Esophagus mucosa (tissue), 1 donor: ENCODE results near the gene U2AF2. TPM values are rescaled to one million over a fixed set of nuclear protein-coding genes. Genes with fewer than 3 reads are reported as not detected.

ENCODE experiments used
- ATAC-seq: fragments of 200-7000 bp; cut with Tn5 transposase; one replicate; pipeline ENCODE4 v1.9.1; 2020
- total RNA-seq: library from RNA; stranded (reverse); gene quantifications from one replicate; pipeline ENCODE4 v1.2.4, GENCODE V29; 2023
- donor health status: DM: yes; HTN: yes; CAD: no.

The U2AF2 gene
- total RNA-seq = 108 TPM

GRCh38 chr19:55654868-55655647, at the start of gene U2AF2:
TSS of gene U2AF2 (plus strand) at chr19:55655035. CDS start at chr19:55655105, 70 bp downstream.
- peak; percentile 71 for ATAC-seq

DNA sequence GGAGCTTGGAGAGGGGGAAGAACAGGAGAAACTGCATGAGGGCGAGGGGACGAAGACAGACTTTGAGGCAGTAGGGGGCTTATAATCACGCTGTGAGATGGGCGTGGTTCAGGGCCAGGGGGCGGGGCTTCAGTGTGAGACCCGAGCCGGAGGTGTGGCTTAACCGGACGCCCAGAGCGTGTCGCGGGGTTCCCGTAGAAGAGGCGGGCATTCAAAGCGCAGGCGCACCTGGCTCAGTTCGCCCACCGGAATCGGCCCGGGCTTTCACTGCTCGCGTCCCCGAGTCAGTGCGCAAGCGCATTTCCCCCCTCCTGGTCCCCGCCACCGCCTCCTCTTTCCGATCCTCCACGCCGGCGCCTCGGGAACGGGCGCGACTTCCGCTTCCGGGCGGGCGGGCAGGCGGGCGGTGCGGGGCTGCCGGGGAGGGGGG, 49.6 kb upstream of the U2AF2 start:
- peak; percentile 73 for ATAC-seq

DNA sequence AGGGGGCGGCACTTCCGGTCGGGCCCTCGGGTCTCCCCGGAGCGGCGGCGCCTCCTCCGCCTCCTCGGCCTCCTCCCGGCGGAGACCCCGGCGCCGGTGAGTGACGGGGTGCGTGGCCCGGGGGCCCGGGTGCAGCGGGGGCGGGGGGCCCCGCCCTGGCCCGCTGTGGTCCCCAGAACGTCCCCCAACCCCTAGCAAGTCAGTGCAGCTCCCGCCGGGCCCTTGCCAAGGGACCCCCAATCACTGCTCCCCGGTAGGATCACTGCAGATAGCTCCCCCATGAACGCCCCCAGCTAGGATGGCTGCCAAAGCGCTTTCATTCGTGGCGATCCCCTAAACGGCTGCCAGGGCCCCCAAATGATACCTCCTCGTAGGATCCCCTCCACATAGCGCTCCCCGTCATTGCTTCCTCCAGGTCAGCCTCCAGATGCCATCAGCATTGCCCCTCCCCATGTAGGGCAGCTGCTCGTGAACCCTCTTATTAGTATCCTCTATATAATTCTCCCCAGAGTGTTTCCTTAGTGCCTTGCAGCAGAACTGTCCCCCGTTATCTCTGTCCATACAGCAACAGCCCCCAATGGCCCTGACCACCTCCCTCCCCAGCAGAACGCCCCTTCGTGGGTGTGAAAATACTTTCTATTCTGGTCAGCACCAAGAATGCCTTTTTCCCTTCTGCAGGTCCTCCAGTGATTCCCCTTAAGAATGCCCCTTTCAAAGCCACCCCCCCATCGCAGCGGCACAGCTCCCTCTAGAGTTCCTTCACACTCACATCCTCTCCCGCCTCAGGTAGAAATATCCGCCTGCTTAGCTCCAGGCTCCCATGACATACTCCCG, 49.0 kb upstream of the U2AF2 start, which contains the start of gene ZNF865:
Gene ZNF865 (plus strand): TSS at position 11 of the 834 bp plus-strand sequence. CDS start 7,972 bp downstream, outside the sequence.
- ATAC-seq = peak; percentile 57

DNA sequence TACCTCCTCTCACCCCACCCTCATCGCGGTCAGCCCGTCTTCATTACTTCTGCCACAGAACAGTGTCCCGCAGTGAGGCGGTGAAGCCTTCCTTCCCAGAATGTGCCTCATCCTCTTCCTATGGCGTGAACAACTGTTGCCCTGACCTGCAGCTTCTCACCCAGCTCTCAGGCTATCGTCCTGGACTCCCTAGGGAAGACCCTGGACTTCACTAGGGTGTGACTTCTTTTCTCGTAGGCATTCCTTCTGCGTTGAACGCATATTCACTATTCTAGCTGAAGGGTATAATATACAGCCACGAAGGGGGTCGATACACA, 48.4 kb upstream of the U2AF2 start:
- ATAC-seq = no peak

DNA sequence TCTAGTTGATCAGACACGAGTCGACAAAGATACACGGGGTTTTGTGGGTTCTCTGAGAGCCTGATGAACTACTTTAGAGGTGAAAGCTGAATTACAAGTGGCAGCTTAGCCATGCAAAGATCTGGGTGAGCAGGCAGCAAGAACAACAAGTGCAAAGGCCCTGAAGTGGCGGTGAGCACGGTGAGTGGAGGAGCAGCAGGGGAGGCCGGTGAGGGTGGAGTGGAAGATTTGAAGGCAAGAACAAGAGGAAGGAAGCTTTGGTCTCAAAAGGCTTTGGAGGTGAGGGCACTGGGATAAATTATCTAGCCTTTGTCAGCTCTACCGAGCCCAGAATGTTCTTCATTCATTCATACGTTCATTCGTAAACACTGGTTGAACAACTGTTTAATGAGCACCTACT, 48.0 kb upstream of the U2AF2 start:
- ATAC-seq = no peak

GRCh38 chr19:55609326-55609725, 45.5 kb upstream of the U2AF2 start:
- no peak for ATAC-seq

DNA sequence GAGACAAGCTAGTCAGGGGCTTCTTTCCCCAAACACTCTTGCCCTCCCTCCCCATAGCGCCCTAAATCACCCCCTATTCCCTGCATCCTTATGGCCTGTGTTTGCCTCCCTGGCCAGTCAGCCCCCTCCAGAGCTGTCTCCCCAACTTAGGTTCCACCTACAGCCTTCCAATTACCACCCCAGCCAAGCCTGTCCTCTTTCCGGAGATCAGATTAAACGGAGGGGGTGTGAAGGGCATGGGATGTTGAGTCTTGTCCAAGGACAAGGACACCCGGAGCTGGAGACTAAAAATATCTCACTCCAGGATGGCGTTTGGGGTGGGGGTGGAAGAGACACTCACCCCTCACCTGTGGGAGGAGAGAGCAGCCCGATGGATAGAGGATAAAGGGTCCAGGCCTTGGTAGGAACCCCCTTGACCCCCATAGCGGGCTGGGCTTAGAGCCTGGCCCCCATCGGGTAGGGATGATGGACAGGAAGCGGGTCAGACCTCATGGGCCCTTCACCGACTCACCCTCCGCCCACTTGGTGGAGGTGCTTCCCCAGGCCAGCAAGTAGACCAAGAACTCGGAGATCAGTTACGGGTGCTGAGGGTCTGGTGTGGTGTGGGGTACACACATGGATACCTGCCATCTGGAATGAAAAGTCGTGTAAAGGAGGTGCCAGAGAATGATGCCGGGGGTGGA, 43.4 kb upstream of the U2AF2 start:
- ATAC-seq = no peak

DNA sequence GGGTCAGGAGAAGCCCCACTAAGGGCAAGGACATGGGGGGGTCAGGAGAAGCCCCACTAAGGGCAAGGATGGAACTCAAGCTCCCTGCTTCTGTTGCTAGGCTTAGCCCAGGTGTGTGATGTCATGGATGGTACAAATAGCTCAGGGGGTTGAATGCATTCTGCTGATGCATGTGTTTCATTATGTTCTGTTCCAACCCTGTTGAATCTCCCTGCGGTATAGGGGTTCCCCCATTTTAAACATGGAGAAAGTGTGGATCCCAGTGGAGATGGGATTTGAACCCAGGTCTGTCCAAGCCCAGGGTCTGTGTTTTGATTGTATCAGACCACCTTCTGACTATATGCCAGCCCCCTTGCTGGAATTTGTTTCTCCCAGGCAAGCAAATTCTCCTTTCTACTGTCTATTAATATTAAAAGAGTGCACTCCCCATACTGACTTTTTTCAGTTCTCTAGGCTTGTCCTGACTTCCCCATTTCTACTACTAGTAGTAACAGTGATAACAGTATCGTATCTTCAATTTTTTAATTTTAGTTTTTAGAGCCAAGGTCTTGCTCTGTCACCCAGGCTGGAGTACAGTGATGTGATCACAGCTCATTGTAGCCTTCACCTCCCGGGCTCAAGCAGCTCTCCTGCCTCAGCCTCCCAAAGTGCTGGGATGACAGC, 42.7 kb upstream of the U2AF2 start:
- no peak for ATAC-seq

DNA sequence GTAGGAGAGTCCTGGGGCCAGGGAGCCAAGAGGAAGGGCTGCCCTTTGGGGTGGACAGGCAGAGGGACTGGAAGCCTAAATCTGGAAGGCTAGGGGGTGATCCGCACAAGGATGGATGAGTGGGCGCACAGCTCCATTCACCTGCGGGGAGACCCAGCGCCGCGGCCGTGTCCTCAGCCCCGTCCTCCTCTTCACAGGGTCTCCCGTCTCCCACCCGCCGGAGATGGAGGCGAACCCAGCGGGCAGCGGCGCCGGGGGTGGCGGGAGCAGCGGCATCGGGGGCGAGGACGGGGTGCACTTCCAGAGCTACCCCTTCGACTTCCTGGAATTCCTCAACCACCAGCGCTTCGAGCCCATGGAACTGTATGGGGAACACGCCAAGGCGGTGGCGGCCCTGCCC, 41.4 kb upstream of the U2AF2 start:
- no peak for ATAC-seq

DNA sequence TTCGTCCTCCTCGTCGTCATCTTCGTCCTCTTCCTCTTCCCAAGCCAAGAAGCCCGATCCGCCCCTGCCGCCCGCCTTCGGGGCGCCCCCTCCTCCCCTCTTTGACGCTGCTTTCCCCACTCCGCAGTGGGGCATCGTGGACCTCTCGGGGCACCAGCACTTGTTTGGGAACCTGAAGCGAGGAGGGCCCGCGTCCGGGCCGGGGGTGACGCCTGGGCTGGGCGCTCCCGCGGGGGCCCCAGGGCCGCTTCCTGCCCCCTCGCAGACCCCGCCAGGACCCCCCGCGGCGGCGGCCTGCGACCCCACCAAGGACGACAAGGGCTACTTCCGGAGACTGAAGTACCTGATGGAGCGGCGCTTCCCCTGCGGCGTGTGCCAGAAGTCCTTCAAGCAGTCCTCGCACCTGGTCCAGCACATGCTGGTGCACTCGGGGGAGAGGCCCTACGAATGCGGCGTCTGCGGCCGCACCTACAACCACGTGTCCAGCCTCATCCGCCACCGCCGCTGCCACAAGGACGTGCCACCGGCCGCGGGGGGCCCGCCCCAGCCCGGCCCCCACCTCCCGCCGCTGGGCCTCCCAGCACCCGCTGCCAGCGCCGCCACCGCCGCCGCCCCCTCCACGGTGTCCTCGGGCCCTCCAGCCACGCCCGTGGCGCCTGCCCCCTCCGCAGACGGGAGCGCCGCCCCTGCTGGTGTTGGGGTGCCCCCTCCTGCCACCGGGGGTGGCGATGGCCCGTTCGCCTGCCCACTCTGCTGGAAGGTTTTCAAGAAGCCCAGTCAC, 40.7 kb upstream of the U2AF2 start:
- no peak for ATAC-seq

- no peak for ATAC-seq
Measured at GRCh38 chr19:55614711-55615542, 39.9 kb upstream of the U2AF2 start.

DNA sequence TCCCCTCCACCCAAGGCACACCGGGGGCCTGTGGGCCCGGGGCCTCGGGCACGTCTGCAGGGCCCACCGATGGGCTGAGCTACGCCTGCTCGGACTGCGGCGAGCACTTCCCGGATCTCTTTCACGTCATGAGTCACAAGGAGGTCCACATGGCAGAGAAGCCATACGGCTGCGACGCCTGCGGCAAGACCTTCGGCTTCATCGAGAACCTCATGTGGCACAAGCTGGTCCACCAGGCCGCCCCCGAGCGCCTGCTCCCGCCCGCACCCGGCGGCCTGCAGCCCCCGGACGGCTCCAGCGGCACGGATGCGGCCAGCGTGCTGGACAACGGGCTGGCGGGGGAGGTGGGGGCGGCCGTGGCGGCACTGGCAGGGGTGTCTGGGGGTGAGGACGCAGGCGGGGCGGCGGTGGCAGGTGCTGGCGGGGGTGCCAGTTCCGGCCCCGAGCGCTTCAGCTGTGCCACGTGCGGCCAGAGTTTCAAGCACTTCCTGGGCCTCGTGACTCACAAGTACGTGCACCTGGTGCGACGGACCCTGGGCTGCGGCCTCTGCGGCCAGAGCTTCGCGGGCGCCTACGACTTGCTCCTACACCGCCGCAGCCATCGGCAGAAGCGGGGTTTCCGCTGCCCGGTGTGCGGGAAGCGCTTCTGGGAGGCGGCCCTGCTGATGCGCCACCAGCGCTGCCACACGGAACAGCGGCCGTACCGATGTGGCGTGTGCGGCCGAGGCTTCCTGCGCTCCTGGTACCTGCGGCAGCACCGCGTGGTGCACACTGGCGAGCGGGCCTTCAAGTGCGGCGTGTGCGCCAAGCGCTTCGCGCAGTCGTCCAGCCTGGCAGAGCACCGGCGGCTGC, 39.1 kb upstream of the U2AF2 start:
- no peak for ATAC-seq

- no peak for ATAC-seq
Measured at GRCh38 chr19:55616395-55616875, 38.4 kb upstream of the U2AF2 start.

DNA sequence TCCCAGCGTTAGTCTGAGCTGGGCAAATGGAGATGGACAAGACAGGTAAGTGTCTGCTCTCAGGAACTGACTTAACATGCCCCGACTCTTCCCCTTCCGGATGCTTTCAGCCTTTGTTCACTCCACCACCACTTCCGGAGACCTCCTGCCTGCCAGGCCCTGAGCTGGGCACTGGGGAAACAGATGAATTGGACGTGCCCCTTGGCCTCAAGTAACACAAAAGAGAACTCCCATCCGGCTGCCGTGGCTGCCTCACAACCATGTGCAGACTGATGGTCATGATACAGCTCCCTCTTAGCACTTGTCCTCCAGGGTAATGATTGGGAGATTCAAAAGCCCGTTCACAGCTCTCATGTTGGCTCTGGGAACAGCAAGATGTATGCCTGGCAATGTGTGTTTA, 37.4 kb upstream of the U2AF2 start:
- no peak for ATAC-seq

GRCh38 chr19:55618426-55618825, 36.4 kb upstream of the U2AF2 start:
- ATAC-seq = no peak

- ATAC-seq = no peak
Measured at GRCh38 chr19:55619286-55619685, 35.5 kb upstream of the U2AF2 start.

- no peak for ATAC-seq
Measured at GRCh38 chr19:55620410-55621204, 34.2 kb upstream of the U2AF2 start.

DNA sequence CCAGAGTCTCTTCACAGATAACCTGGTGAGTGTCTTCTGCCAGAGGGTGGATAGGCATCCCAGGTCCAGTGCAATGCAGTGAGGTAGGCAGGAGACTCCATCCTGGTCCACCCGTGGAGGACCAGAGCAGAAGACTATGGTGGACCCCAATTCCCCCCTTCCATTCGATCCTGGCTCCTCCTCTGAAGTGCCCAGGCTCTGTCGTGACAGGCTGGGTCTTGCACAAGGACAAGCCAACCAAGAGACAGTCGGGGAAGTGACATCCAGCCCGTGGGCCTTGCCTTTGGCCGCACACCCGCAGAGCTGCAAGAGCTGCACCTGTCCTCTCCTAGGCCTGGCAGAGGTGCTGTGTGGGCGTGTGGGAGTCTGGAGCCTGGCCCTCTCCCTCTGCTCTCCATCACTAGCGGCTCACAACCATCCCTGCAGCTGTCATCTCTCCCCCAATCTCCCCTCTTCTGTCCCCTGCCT, 33.6 kb upstream of the U2AF2 start:
- no peak for ATAC-seq
